HepG2 (cell line): ENCODE results near the gene RPS2. TPM values are rescaled to one million over a fixed set of nuclear protein-coding genes. Genes with fewer than 3 reads are reported as not detected.
A peak's percentile ranks its signal among the peaks of the same experiment; 100 is the strongest.

Experiments
- CAMTA2 ChIP-seq: sonication (generic); formaldehyde crosslinking; IDR thresholded peaks from 2 replicates; pipeline ENCODE4 v1.4.0; 2020; ENCODE audit warnings: mild to moderate bottlenecking, missing genetic modification reagents, borderline replicate concordance
- EP300 ChIP-seq, 3 experiments: sonication (generic) in 1 of 3; formaldehyde crosslinking in 1 of 3; IDR thresholded peaks; 2 replicates each; pipeline versions ENCODE4 v1.5.1 to v1.6.1; 2011 to 2020; ENCODE audit warnings: low read depth in 2 of 3, low read length in 2 of 3, borderline replicate concordance in 1 of 3, improper control_type of control experiment in 1 of 3, mild to moderate bottlenecking in 1 of 3, missing genetic modification reagents in 1 of 3, moderate library complexity in 1 of 3
- GABPB1 ChIP-seq: IDR thresholded peaks from 2 replicates; pipeline ENCODE4 v1.6.1; 2016; ENCODE audit warnings: mild to moderate bottlenecking, missing genetic modification reagents, moderate library complexity, missing compliant biosample characterization
- GATAD2A ChIP-seq: IDR thresholded peaks from 2 replicates; pipeline ENCODE4 v1.6.1; 2016
- NCOA5 ChIP-seq: sonication (generic); formaldehyde crosslinking; IDR thresholded peaks from 2 replicates; pipeline ENCODE4 v1.4.0; 2020; ENCODE audit warnings: missing genetic modification reagents
- PHF20 ChIP-seq: sonication (generic); formaldehyde crosslinking; IDR thresholded peaks from 2 replicates; pipeline ENCODE4 v1.5.0; 2020; ENCODE audit warnings: mild to moderate bottlenecking, missing genetic modification reagents
- RORA ChIP-seq: sonication (generic); formaldehyde crosslinking; IDR thresholded peaks from 2 replicates; pipeline ENCODE4 v1.5.0; 2020; ENCODE audit warnings: mild to moderate bottlenecking, missing genetic modification reagents, moderate library complexity
- THAP11 ChIP-seq: IDR thresholded peaks from 2 replicates; pipeline ENCODE4 v1.6.1; 2016; ENCODE audit warnings: missing biosample characterization, missing genetic modification reagents
- TSC22D2 ChIP-seq: sonication (generic); formaldehyde crosslinking; IDR thresholded peaks from 2 replicates; pipeline ENCODE4 v1.5.1; 2020; ENCODE audit warnings: missing genetic modification reagents, mild to moderate bottlenecking, borderline replicate concordance
- ZBTB34 ChIP-seq: sonication (generic); formaldehyde crosslinking; IDR thresholded peaks from 2 replicates; pipeline ENCODE4 v1.8.0; 2022; ENCODE audit warnings: mild to moderate bottlenecking, missing genetic modification reagents
- ZBTB38 ChIP-seq: sonication (generic); formaldehyde crosslinking; IDR thresholded peaks from 2 replicates; pipeline ENCODE4 v1.5.1; 2020; ENCODE audit warnings: mild to moderate bottlenecking, missing genetic modification reagents
- ZNF234 ChIP-seq: sonication (generic); formaldehyde crosslinking; conservative IDR thresholded peaks from 2 replicates; pipeline ENCODE4 v1.5.1; 2020; ENCODE audit warnings: mild to moderate bottlenecking, missing genetic modification reagents
- ZNF3 ChIP-seq: IDR thresholded peaks from 2 replicates; pipeline ENCODE4 v1.7.0; 2017; ENCODE audit warnings: inconsistent platforms
- ZNF609 ChIP-seq: sonication (generic); formaldehyde crosslinking; IDR thresholded peaks from 2 replicates; pipeline ENCODE4 v1.4.0; 2020; ENCODE audit warnings: mild to moderate bottlenecking, missing genetic modification reagents, borderline replicate concordance
- polyA plus RNA-seq, 8 experiments: library from polyadenylated mRNA; depleted of rRNA in 3 of 8; stranded (reverse) in 7 of 8; unstranded in 1 of 8; fragments of >200 nt; fragmentation: Illumina TruSeq in 4 of 8; extraction: Trizol in 4 of 8; gene quantifications; 2 replicates each; pipeline versions ENCODE4 v1.2.1 to v1.2.3, GENCODE V29; 2011 to 2016; ENCODE audit warnings: low read depth in 4 of 8, missing spikeins in 1 of 8, mixed read lengths in 1 of 8; ENCODE audit not compliant: insufficient read depth in 1 of 8
- total RNA-seq, 5 experiments: library from RNA; depleted of rRNA; stranded (reverse); fragments of >200 nt; fragmentation: Illumina TruSeq; extraction: Trizol; gene quantifications; 2 replicates each; pipeline ENCODE4 v1.2.3, GENCODE V29; 2016; ENCODE audit warnings: low read depth in 1 of 5
- TF ChIP-seq, protein P1 (sequence below): sonication (generic); formaldehyde crosslinking; conservative IDR thresholded peaks from 2 replicates; pipeline ENCODE4 v1.8.1; 2023; ENCODE audit warnings: missing genetic modification reagents
- TF ChIP-seq, protein P2 (sequence below): IDR thresholded peaks from 2 replicates; pipeline ENCODE4 v1.6.1; 2016; ENCODE audit warnings: missing compliant biosample characterization, missing genetic modification reagents, borderline replicate concordance
- TF ChIP-seq, protein P3 (sequence below): sonication (generic); formaldehyde crosslinking; conservative IDR thresholded peaks from 2 replicates; pipeline ENCODE4 v1.5.0; 2020; ENCODE audit warnings: missing genetic modification reagents

Gene RPS2
- total and polyA plus RNA-seq, 2 of the 13 experiments (the other 11 are each of a cell fraction or from before 2014, with no cell fraction given), result 1,908 to 4,514 TPM

DNA sequence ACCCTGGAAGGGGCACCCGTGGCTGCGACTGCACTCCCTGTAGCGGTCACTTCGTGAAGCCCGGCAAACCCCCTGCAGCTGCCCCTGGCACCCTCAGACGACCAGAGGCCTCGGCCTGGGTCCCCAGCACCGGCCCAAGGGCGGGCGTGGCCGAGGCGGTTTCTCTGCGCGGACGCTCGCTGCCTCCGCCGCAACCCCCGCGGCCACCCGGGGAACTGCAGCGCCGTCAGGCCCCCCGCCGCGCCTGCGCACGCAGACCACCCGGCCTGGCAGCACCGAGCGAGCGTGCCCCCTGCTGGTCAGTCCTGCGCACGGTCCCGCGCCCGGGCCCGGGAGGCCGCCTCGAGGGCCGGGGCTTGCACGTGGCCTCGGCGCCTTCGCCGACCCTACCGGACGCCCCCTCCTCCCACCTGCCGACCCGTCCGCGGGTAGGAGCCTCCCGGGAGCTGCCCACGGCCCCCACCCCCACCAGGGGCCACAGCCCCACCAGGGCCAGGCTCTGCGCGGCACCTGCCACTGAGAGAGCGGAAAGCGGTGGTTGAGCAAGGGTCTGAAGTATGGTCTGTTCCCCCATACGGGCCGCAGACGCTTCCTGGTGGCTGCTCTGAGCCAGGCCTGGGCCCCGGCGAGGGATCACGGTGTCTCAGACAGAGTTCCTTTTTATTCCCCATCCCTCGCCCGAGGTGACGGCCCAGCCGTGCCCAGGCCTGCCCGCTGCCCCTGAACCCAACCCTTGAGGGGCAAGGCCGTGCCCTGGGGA, 34.9 kb downstream of the RPS2 start (continued):
- peak; percentile 48; the same call in 1 of the 2 replicates for TF ChIP-seq ZNF609 (CRISPR knock-in tag)
- no peak for TF ChIP-seq ZBTB34 (CRISPR knock-in tag)
- peak; percentile 62; the same call in 1 of the 2 replicates for TF ChIP-seq GABPB1 (CRISPR knock-in tag)
- TF ChIP-seq, protein P1, sequence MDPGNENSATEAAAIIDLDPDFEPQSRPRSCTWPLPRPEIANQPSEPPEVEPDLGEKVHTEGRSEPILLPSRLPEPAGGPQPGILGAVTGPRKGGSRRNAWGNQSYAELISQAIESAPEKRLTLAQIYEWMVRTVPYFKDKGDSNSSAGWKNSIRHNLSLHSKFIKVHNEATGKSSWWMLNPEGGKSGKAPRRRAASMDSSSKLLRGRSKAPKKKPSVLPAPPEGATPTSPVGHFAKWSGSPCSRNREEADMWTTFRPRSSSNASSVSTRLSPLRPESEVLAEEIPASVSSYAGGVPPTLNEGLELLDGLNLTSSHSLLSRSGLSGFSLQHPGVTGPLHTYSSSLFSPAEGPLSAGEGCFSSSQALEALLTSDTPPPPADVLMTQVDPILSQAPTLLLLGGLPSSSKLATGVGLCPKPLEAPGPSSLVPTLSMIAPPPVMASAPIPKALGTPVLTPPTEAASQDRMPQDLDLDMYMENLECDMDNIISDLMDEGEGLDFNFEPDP (CRISPR knock-in tag), result no peak
- TF ChIP-seq PHF20, result 0 out of 2 replicates have a peak, but pooled peaks have one; percentile 38
- TF ChIP-seq RORA (CRISPR knock-in tag), result no peak
- peak; percentile 76 for TF ChIP-seq THAP11 (CRISPR knock-in tag)
- TF ChIP-seq GATAD2A (CRISPR knock-in tag), result peak; percentile 9; the same call in 1 of the 2 replicates
- TF ChIP-seq TSC22D2 (CRISPR knock-in tag), result peak; percentile 73; the same call in 1 of the 2 replicates
- no peak for TF ChIP-seq CAMTA2 (CRISPR knock-in tag)
- TF ChIP-seq, protein P2, sequence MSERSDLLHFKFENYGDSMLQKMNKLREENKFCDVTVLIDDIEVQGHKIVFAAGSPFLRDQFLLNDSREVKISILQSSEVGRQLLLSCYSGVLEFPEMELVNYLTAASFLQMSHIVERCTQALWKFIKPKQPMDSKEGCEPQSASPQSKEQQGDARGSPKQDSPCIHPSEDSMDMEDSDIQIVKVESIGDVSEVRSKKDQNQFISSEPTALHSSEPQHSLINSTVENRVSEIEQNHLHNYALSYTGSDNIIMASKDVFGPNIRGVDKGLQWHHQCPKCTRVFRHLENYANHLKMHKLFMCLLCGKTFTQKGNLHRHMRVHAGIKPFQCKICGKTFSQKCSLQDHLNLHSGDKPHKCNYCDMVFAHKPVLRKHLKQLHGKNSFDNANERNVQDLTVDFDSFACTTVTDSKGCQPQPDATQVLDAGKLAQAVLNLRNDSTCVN (CRISPR knock-in tag), result no peak
- no peak for TF ChIP-seq NCOA5 (CRISPR knock-in tag)
- TF ChIP-seq ZNF234 (CRISPR knock-in tag), result no peak
- TF ChIP-seq ZNF3, result no peak
- no peak for TF ChIP-seq EP300 (IDR thresholded peaks at IDR 0.05; ENCODE audit: low read depth in 2 of 2, low read length in 2 of 2)
- TF ChIP-seq EP300 (CRISPR knock-in tag; IDR thresholded peaks at IDR 0.05; ENCODE audit: borderline replicate concordance), result no peak
- TF ChIP-seq ZBTB38 (CRISPR knock-in tag), result peak; percentile 96
- TF ChIP-seq, protein P3, sequence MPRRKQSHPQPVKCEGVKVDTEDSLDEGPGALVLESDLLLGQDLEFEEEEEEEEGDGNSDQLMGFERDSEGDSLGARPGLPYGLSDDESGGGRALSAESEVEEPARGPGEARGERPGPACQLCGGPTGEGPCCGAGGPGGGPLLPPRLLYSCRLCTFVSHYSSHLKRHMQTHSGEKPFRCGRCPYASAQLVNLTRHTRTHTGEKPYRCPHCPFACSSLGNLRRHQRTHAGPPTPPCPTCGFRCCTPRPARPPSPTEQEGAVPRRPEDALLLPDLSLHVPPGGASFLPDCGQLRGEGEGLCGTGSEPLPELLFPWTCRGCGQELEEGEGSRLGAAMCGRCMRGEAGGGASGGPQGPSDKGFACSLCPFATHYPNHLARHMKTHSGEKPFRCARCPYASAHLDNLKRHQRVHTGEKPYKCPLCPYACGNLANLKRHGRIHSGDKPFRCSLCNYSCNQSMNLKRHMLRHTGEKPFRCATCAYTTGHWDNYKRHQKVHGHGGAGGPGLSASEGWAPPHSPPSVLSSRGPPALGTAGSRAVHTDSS (CRISPR knock-in tag), result no peak; the same call in 1 of the 2 replicates
